Renal cortical epithelial cell (primary cell): ENCODE results near the gene PHF1. TPM values are rescaled to one million over a fixed set of nuclear protein-coding genes. Genes with fewer than 3 reads are reported as not detected.
A peak's percentile ranks its signal among the peaks of the same experiment; 100 is the strongest.
"Not testable (repeated sequence)": the region's sequence is repeated elsewhere in the genome, so short reads cannot be mapped to it uniquely, and the experiment has no call there.

Experiments
- DNase-seq: peaks from one replicate; pipeline ENCODE4 v3.0.0-alpha.2; 2011; ENCODE audit warnings: low read depth
- total RNA-seq: library from RNA; depleted of rRNA; stranded (reverse); fragments of >200 nt; gene quantifications from 2 replicates; pipeline ENCODE4 v1.2.3, GENCODE V29; 2014

PHF1 gene
- total RNA-seq, 1 donor from 2014 or later: 16.7 TPM

GRCh38 chr6:33391922-33392594 is 18.8 kb upstream of the PHF1 start:
- DNase-seq: no peak

GRCh38 chr6:33392595-33392948 is 18.2 kb upstream of the PHF1 start:
- DNase-seq: no peak

- DNase-seq: no peak
These were observed 17.8 kb upstream of the PHF1 start for GRCh38 chr6:33392979-33393378.

- DNase-seq: no peak
These were observed 13.3 kb upstream of the PHF1 start for GRCh38 chr6:33397541-33397940.

GRCh38 chr6:33398601-33399000 is 12.2 kb upstream of the PHF1 start:
- DNase-seq: not testable (repeated sequence)

- not testable (repeated sequence) for DNase-seq
These were observed 10.9 kb upstream of the PHF1 start for GRCh38 chr6:33399881-33400280.

- no peak for DNase-seq
These were observed 5.9 kb upstream of the PHF1 start for GRCh38 chr6:33404884-33405283.

GRCh38 chr6:33405386-33405940 is 5.4 kb upstream of the PHF1 start:
- DNase-seq: no peak

- no peak for DNase-seq
These were observed 4.7 kb upstream of the PHF1 start for GRCh38 chr6:33406126-33406525.

GRCh38 chr6:33407132-33407718 is 3.6 kb upstream of the PHF1 start:
- DNase-seq: peak; percentile 72

- DNase-seq: peak; percentile 87
These were observed 634 bp upstream of the PHF1 start for GRCh38 chr6:33410050-33410710.

- no peak for DNase-seq
These were observed 805 bp downstream of the PHF1 start for GRCh38 chr6:33411632-33412005.

GRCh38 chr6:33412140-33413009 is 1.6 kb downstream of the PHF1 start:
- DNase-seq: no peak

GRCh38 chr6:33413241-33414120 is 2.7 kb downstream of the PHF1 start:
- no peak for DNase-seq

- no peak for DNase-seq
These were observed 3.9 kb downstream of the PHF1 start for GRCh38 chr6:33414592-33415271.

- DNase-seq: no peak
These were observed 5.0 kb downstream of the PHF1 start for GRCh38 chr6:33415831-33416230.

GRCh38 chr6:33416386-33417127 is 5.7 kb downstream of the PHF1 start:
- DNase-seq: no peak

- peak; percentile 73 for DNase-seq
These were observed 6.5 kb downstream of the PHF1 start for GRCh38 chr6:33417128-33417902.
